ENCODE data around the gene DHRS1.

DNA sequence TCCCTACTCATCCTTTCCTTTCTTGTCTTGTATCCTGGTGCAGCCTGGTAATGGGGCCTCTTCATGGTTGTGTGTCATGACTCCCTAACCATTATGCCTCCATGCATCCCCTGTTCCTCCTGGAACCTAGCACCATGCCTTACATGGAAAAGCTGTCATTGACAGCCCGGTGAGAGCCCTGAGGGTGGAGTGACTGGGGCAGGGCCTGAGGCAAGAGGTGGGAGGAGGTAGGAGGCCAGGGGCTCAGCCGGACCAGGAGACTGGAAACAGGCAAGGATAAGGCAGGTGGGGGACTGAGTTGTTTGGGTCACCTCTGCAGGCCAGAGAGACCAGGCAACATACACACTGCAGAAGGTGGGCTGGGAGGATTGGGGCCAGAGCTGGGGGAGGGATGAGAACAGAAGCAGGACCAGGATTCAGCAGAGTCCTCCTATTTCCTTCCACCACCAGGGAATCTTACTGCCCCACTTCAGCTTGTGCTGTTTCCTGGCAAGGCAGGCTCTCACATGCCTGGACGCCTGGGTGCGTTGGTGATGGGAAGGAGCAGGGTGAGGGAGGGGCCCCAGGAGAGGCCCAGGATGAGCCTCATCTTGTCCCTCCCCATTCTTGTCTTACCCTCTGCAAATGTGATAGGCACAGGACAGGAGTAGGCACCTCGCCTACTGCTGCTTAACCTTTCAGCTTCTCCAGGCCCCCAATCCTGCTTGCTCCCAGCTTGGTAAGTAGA lies 10.1 kb upstream of the DHRS1 start, which contains the start of gene LTB4R2:
- no peak for TF ChIP-seq CTCF (IDR thresholded peaks at IDR 0.05 in 2 of 3, conservative IDR thresholded peaks at IDR 0.05 in 1 of 3; ENCODE audit: borderline replicate concordance in 1 of 3, insufficient read depth in 1 of 3, low read depth in 2 of 3, low read length in 2 of 3)
- no peak for TF ChIP-seq ZNF274 (IDR thresholded peaks at IDR 0.05; ENCODE audit: low read depth, low read length)
- no peak for TF ChIP-seq CEBPB (IDR thresholded peaks at IDR 0.05; ENCODE audit: low read depth)
- no peak for TF ChIP-seq JUND (IDR thresholded peaks at IDR 0.05)
- TF ChIP-seq CBX3 (IDR thresholded peaks at IDR 0.05; ENCODE audit: low read depth) = no peak
- no peak for TF ChIP-seq POLR2A (IDR thresholded peaks at IDR 0.05; ENCODE audit: borderline replicate concordance, extremely low read depth, insufficient read depth, insufficient read length)
- TF ChIP-seq EZH2 (IDR thresholded peaks at IDR 0.05) = no peak
- no peak for TF ChIP-seq POLR2AphosphoS5 (IDR thresholded peaks at IDR 0.05; ENCODE audit: low read depth, low read length)
- TF ChIP-seq ZBTB33 (IDR thresholded peaks at IDR 0.05; ENCODE audit: extremely low read depth, insufficient replicate concordance, low read length) = no peak

Measured in HCT116 (cell line).